ENCODE results near the gene SLAMF1. TPM values are rescaled to one million over a fixed set of nuclear protein-coding genes. Genes with fewer than 3 reads are reported as not detected.

The SLAMF1 gene
- total RNA-seq, 1 donor from 2014 or later = not detected

DNA sequence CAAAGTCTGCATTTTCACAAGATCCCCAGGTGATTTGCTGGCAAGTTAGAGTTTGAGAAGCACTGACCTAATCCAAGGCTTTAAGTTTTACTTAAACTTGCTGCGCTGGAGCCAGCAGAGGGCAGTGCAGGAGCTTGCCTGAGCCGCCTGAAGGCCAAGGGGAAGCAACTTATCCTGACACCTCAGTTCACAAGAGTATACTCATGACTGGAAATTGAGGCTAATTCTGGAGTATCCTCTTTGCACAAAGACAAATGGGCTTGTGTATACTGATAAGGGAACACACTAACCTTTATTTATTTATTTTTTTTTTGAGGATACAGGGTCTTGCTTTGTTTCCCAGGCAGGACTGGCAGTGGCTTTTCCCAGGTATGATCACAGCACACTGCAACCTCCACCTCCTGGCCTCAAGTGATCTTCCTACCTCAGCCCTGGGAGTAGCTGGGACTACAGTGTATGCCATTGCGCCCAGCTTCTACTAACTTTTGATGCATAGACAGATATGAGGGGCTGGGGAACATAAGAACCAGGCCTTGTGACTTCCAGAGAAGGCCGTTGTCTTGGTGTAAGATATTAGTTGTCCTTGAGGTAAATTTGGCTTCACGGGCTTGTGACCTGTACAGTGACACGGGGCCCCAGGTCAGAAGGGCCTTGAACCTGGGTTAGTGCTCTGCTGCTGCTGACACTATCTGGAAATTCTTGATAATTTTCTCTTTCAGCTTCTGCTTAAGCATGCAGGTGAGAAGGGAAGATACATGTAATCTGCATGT is 29.0 kb upstream of the SLAMF1 start:
- TF ChIP-seq, protein P1, sequence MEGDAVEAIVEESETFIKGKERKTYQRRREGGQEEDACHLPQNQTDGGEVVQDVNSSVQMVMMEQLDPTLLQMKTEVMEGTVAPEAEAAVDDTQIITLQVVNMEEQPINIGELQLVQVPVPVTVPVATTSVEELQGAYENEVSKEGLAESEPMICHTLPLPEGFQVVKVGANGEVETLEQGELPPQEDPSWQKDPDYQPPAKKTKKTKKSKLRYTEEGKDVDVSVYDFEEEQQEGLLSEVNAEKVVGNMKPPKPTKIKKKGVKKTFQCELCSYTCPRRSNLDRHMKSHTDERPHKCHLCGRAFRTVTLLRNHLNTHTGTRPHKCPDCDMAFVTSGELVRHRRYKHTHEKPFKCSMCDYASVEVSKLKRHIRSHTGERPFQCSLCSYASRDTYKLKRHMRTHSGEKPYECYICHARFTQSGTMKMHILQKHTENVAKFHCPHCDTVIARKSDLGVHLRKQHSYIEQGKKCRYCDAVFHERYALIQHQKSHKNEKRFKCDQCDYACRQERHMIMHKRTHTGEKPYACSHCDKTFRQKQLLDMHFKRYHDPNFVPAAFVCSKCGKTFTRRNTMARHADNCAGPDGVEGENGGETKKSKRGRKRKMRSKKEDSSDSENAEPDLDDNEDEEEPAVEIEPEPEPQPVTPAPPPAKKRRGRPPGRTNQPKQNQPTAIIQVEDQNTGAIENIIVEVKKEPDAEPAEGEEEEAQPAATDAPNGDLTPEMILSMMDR (IDR thresholded peaks at IDR 0.05; ENCODE audit: partially characterized antibody, unreplicated experiment) = peak; percentile 42
- no peak overlapping the region for H3K4me3 Mint-ChIP-seq (ENCODE audit: unreplicated experiment)
- peak; percentile 78 for DNase-seq
- H3K36me3 Mint-ChIP-seq (ENCODE audit: unreplicated experiment) = no peaks in the 10 kb centered on the region
- no peaks in the 10 kb centered on the region for H3K4me1 Mint-ChIP-seq (ENCODE audit: low read depth, unreplicated experiment)
- peaks cover 3% of the 10 kb centered on the region for H3K27me3 Mint-ChIP-seq (ENCODE audit: unreplicated experiment)
- H3K9me3 Mint-ChIP-seq (ENCODE audit: unreplicated experiment) = peaks cover 3% of the 10 kb centered on the region
- H3K27ac Mint-ChIP-seq (ENCODE audit: unreplicated experiment) = no peak overlapping the region

DNA sequence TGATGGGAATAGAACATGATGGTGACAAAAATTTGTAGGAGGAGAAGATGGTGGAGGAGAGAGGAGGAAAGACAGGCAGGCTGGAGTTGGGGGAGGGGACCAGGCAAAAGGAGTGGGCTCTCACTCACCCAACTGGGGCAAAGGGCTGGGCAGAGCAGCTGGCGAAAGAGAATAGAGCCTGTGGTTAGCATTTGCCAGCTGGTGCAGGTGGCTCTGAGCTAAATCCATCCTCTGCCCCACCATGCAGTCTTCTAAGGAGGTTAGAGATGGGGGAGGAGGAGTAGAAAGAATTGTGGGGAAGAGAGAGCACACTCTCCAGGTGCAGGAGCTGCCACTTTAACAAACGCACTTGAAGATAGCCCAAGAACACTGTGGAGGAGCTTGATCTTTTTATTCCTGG is 27.6 kb upstream of the SLAMF1 start:
- H3K27me3 Mint-ChIP-seq (ENCODE audit: unreplicated experiment) = peaks cover 3% of the 10 kb centered on the region
- TF ChIP-seq, protein P1 (IDR thresholded peaks at IDR 0.05; ENCODE audit: partially characterized antibody, unreplicated experiment) = no peak
- no peaks in the 10 kb centered on the region for H3K36me3 Mint-ChIP-seq (ENCODE audit: unreplicated experiment)
- no peak for DNase-seq
- H3K27ac Mint-ChIP-seq (ENCODE audit: unreplicated experiment) = no peak overlapping the region
- H3K9me3 Mint-ChIP-seq (ENCODE audit: unreplicated experiment) = no peaks in the 10 kb centered on the region
- H3K4me1 Mint-ChIP-seq (ENCODE audit: low read depth, unreplicated experiment) = no peaks in the 10 kb centered on the region
- no peak overlapping the region for H3K4me3 Mint-ChIP-seq (ENCODE audit: unreplicated experiment)

DNA sequence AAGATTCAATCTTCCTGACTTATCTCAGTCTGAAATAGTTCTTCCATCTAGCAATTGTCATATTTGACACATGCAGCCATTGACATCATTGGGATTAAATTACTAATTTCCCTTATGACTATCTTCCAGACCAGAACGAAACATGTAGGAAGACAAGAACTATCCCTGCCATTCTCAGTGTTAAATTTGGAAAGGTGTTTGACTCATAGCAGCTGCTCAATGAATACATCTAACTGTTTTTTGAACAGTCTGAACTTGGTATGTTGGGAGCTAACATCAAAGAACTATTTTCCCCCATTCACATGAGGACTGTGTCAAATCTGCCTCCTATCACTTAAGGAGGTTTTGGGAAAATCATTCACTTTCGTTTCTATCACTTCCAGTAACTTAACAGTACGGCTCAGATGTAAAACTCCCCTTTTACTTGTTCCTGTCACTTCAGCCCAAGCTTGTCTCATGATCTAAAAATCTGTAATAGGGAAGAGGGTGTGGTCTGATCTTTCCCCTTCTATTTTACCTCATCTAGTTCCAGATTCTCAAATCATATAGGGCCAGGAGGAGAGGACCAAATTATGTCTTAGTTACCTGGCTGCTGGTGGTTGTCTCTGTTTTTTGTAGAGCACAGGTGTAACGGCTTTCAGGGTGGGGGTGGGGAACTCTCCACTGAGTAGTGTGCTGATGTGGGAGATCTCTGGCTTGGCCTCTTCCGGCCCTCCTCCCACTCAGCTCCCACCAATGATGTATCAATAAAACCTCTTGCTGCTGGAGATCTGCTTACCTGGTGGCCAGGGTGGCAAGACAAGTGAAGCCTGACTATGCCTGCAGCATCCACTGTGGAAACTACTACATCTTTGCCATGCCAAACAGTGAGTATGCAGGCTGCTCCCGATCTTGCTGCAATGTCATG is 26.2 kb upstream of the SLAMF1 start:
- no peaks in the 10 kb centered on the region for H3K36me3 Mint-ChIP-seq (ENCODE audit: unreplicated experiment)
- no peak overlapping the region for H3K4me3 Mint-ChIP-seq (ENCODE audit: unreplicated experiment)
- no peaks in the 10 kb centered on the region for H3K4me1 Mint-ChIP-seq (ENCODE audit: low read depth, unreplicated experiment)
- no peak for DNase-seq
- no peaks in the 10 kb centered on the region for H3K27me3 Mint-ChIP-seq (ENCODE audit: unreplicated experiment)
- TF ChIP-seq, protein P1 (IDR thresholded peaks at IDR 0.05; ENCODE audit: partially characterized antibody, unreplicated experiment) = no peak
- H3K9me3 Mint-ChIP-seq (ENCODE audit: unreplicated experiment) = no peaks in the 10 kb centered on the region
- no peak overlapping the region for H3K27ac Mint-ChIP-seq (ENCODE audit: unreplicated experiment)

DNA sequence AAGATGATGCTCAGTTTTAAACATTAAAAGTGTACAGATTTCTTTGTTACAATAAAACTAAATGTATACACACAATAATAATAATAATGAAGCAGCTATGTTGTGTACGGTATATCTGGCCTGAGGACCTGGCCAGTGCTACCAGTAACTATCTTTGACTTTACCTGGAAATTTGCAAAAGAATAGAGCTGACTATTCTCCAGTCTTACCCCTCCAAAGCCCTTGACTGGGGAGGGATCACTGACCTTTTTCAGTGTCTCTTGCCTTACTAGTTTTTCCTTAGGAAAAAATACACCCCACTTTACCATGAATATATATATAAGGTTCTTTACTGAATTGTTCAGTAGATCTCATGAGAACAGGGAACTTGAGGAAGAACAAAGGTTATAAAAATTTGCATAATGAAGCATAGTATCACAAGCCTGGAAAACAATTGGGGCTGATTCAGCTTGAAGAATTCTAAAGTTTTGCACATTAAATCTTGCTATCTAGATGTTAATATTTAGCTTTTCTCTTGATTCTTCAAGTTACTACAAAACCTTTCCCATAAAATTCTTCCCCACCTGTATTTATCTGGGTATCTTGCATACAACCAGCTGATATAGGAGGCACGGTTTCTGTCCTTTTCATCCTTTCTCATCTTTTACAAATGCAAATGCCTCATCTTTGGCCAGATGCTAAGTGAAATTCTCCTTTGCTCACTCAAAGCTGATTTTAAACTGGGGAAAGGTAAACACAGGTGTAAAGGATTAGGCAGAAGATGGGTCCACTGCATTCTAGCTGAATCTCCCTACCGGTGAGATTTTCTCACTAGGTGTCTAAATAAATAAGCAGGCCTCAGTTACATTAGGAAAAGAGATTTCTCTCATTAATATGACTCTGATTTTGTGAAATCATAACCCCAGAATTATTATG is 25.0 kb upstream of the SLAMF1 start:
- Mint-ChIP-seq H3K4me1 (ENCODE audit: low read depth, unreplicated experiment) (no peaks in the 10 kb centered on the region), H3K27ac (ENCODE audit: unreplicated experiment) (no peak overlapping the region), H3K4me3 (ENCODE audit: unreplicated experiment) (no peak overlapping the region), H3K36me3 (ENCODE audit: unreplicated experiment) (no peaks in the 10 kb centered on the region), H3K9me3 (ENCODE audit: unreplicated experiment) (no peaks in the 10 kb centered on the region), H3K27me3 (ENCODE audit: unreplicated experiment) (no peaks in the 10 kb centered on the region)
- TF ChIP-seq, protein P1 (IDR thresholded peaks at IDR 0.05; ENCODE audit: partially characterized antibody, unreplicated experiment) = no peak
- no peak for DNase-seq

All from glutamatergic neuron (in vitro differentiated cells).